ENCODE measurements around the gene RXFP4. TPM values are rescaled to one million over a fixed set of nuclear protein-coding genes. Genes with fewer than 3 reads are reported as not detected.

RXFP4 gene
- polyA plus RNA-seq, 1 of the 3 experiments (the other 2 are of a cell fraction) = not detected

- TF ChIP-seq PBX3 (IDR thresholded peaks at IDR 0.05) = no peak
- peak; percentile 52 for TF ChIP-seq CTCF (IDR thresholded peaks at IDR 0.05)
- TF ChIP-seq GATA2 (CRISPR knock-in tag; IDR thresholded peaks at IDR 0.05) = no peak
Observed at GRCh38 chr1:155978325-155978972, 37.0 kb downstream of the RXFP4 start, which contains the start of gene ARHGEF2 (continued).

- H3K9ac ChIP-seq = peak overlapping the region; percentile 96
- H3K27me3 ChIP-seq (ENCODE audit: insufficient read depth) = no peaks in the 10 kb centered on the region
- H3K9me3 ChIP-seq = no peaks in the 10 kb centered on the region
- H3K4me2 ChIP-seq = peak overlapping the region; percentile 88
- peak overlapping the region; percentile 88 to 91 for H3K4me3 ChIP-seq (ENCODE audit: low read depth in 2 of 2, low read length in 1 of 2)
- H3K9me2 ChIP-seq = no peaks in the 10 kb centered on the region
- TF ChIP-seq REST (IDR thresholded peaks at IDR 0.05; ENCODE audit: low read depth, low read length) = 0 out of 2 replicates have a peak, but pooled peaks have one; percentile 16
- no peak for TF ChIP-seq EZH2phosphoT487 (IDR thresholded peaks at IDR 0.05; ENCODE audit: borderline replicate concordance, low read depth)
- 31% methylated on average over 8 of the region's 8 CpGs for WGBS (ENCODE audit: low lambda C conversion rate)
- H3K36me3 ChIP-seq (replicated peaks in 1 of 2; ENCODE audit: control insufficient read depth in 1 of 2, insufficient read depth in 2 of 2, low read length in 1 of 2) = no peaks in the 10 kb centered on the region
- H2AFZ ChIP-seq (ENCODE audit: low read depth) = peak overlapping the region; percentile 50
- CTCF ChIA-PET = interaction anchor here (0.7 to 4.2 kb wide), 12 partner anchors 10 to 114 kb away, joined by 3 to 44 read pairs (median 4); partner anchors contain the start of genes KHDC4 and LAMTOR2
- peaks cover 85% of the 10 kb centered on the region for H3K79me2 ChIP-seq (ENCODE audit: insufficient read depth)
- DNase-seq = no peak
- peaks cover 30% of the 10 kb centered on the region for H4K20me1 ChIP-seq (ENCODE audit: insufficient read depth)
- H3F3A ChIP-seq (replicated peaks; ENCODE audit: insufficient read depth) = peaks cover 25% of the 10 kb centered on the region
- POLR2A ChIA-PET = interaction anchor here (0.6 to 2.5 kb wide), 4 partner anchors 10 to 236 kb away, joined by 3 to 12 read pairs (median 6); partner anchors contain the start of gene KHDC4
- peak overlapping the region; percentile 87 to 93 for H3K27ac ChIP-seq (ENCODE audit: low read depth in 2 of 2, low read length in 1 of 2)
- peaks cover 42 to 61% of the 10 kb centered on the region in 2 experiments for H3K4me1 ChIP-seq (ENCODE audit: control insufficient read depth in 1 of 2, insufficient read depth in 2 of 2, low read depth in 1 of 2, low read length in 1 of 2)
Observed at GRCh38 chr1:155978973-155979429, 37.6 kb downstream of the RXFP4 start.
